ENCODE results near the gene PRKAG1. TPM values are rescaled to one million over a fixed set of nuclear protein-coding genes. Genes with fewer than 3 reads are reported as not detected.
A peak's percentile ranks its signal among the peaks of the same experiment; 100 is the strongest.

PRKAG1 gene
- total RNA-seq, 1 experiment from 2014 or later: 50.7 TPM

DNA sequence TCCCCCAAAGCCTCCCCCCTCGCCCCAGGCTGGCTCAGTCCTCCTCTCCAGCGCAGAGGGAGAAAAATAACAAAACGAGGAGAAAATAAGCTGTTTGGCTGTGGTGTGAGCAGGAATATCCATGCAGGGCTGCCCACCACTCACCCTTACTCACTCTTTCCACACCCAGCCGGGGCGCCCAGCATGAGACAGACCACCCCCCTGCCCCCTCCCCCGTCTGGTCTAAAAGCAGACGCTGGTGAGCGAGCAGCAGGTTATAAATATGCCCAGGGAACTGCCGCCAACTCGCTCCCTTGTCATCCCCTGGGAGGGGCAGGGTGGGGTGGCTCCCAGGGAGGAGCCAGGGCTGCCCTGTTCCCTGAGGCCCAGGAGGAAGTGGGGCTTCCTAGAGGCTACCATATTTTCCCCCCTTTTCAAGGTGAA is 33.1 kb downstream of the PRKAG1 start:
- H3K27me3 ChIP-seq (replicated peaks; ENCODE audit: insufficient read depth, low read depth, low read length, poor library complexity): peaks cover 44% of the 10 kb centered on the region
- no TSS peak for BruUV-seq (replicated peaks)
- CTCF ChIA-PET: no interaction called here
- no peak for TF ChIP-seq EZH2 (IDR thresholded peaks at IDR 0.05; ENCODE audit: borderline replicate concordance, low read depth, low read length, poor library complexity, severe bottlenecking)
- H3K4me1 ChIP-seq (ENCODE audit: insufficient read depth, low read length, poor library complexity, severe bottlenecking): peaks cover 25% of the 10 kb centered on the region
- intact Hi-C loops (cut with micrococcal nuclease; ENCODE audit: unreplicated experiment): no loop called here
- H3K36me3 ChIP-seq (ENCODE audit: insufficient read depth, low read length, poor library complexity, severe bottlenecking): no peaks in the 10 kb centered on the region
- no peak for DNase-seq (ENCODE audit: low spot score)
- POLR2A ChIA-PET (ENCODE audit: low non-redundant PET): no interaction called here
- no peak overlapping the region for H3K4me3 ChIP-seq (ENCODE audit: low read depth, low read length, poor library complexity, severe bottlenecking)
- H3K27ac ChIP-seq (ENCODE audit: low read depth, low read length, poor library complexity, severe bottlenecking): no peak overlapping the region
- H3K9me3 ChIP-seq (ENCODE audit: low read depth, low read length, poor library complexity, severe bottlenecking): no peaks in the 10 kb centered on the region

DNA sequence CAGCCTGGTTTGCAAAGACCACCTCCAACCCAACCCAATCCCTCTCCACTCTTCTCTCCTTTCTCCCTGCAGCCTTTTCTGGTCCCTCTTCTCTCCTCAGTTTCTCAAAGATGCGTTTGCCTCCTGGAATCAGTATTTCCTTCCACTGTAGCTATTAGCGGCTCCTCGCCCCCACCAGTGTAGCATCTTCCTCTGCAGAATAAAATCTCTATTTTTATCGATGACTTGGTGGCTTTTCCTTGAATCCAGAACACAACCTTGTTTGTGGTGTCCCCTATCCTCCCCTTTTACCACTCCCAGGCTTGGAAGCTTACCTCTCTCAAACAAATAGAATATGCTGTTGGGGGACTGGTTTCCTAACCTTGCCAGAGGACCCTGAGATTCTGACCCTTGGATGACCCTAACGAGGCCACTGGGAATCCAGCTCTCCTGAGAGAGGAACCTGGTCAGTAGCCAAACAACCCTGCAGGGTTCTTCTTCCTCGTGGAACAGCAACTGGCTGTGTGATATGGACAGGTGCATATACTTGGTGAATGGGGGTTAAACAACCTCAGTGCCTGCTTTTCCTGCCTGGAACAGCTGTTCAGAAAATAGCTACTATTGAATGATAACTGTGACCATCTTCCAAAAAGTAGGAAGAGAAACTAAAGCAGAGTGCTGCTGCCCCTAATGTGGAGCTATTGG is 36.0 kb downstream of the PRKAG1 start:
- H3K4me3 ChIP-seq (ENCODE audit: low read depth, low read length, poor library complexity, severe bottlenecking): no peak overlapping the region
- intact Hi-C loops (cut with micrococcal nuclease; ENCODE audit: unreplicated experiment): no loop called here
- BruUV-seq (replicated peaks): no TSS peak
- H3K27ac ChIP-seq (ENCODE audit: low read depth, low read length, poor library complexity, severe bottlenecking): no peak overlapping the region
- CTCF ChIA-PET: interaction anchor here (1.2 to 2.0 kb wide), 2 partner anchors 10 to 14 kb away, joined by 4 to 5 read pairs; no protein-coding TSS in a partner anchor
- TF ChIP-seq, protein P1, sequence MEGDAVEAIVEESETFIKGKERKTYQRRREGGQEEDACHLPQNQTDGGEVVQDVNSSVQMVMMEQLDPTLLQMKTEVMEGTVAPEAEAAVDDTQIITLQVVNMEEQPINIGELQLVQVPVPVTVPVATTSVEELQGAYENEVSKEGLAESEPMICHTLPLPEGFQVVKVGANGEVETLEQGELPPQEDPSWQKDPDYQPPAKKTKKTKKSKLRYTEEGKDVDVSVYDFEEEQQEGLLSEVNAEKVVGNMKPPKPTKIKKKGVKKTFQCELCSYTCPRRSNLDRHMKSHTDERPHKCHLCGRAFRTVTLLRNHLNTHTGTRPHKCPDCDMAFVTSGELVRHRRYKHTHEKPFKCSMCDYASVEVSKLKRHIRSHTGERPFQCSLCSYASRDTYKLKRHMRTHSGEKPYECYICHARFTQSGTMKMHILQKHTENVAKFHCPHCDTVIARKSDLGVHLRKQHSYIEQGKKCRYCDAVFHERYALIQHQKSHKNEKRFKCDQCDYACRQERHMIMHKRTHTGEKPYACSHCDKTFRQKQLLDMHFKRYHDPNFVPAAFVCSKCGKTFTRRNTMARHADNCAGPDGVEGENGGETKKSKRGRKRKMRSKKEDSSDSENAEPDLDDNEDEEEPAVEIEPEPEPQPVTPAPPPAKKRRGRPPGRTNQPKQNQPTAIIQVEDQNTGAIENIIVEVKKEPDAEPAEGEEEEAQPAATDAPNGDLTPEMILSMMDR (conservative IDR thresholded peaks at IDR 0.05; ENCODE audit: low read depth, low read length): no peak
- TF ChIP-seq EZH2 (IDR thresholded peaks at IDR 0.05; ENCODE audit: borderline replicate concordance, low read depth, low read length, poor library complexity, severe bottlenecking): no peak
- POLR2A ChIA-PET (ENCODE audit: low non-redundant PET): no interaction called here
- peaks cover 49% of the 10 kb centered on the region for H3K4me1 ChIP-seq (ENCODE audit: insufficient read depth, low read length, poor library complexity, severe bottlenecking)
- H3K9me3 ChIP-seq (ENCODE audit: low read depth, low read length, poor library complexity, severe bottlenecking): no peaks in the 10 kb centered on the region
- no peaks in the 10 kb centered on the region for H3K36me3 ChIP-seq (ENCODE audit: insufficient read depth, low read length, poor library complexity, severe bottlenecking)
- peaks cover 73% of the 10 kb centered on the region for H3K27me3 ChIP-seq (replicated peaks; ENCODE audit: insufficient read depth, low read depth, low read length, poor library complexity)
- DNase-seq (ENCODE audit: low spot score): no peak

DNA sequence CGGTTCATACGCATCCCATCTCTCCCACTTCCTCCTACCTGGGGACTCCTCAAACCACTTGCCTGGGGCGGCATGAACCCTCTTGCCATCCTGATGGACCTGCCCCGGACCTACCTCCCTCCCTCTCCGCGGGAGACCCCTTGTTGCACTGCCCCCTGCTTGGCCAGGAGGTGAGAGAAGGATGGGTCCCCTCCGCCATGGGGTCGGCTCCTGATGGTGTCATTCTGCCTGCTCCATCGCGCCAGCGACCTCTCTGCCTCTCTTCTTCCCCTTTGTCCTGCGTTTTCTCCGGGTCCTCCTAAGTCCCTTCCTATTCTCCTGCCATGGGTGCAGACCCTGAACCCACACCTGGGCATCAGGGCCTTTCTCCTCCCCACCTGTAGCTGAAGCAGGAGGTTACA is 36.8 kb downstream of the PRKAG1 start:
- Histone ChIP-seq H3K4me1 (ENCODE audit: insufficient read depth, low read length, poor library complexity, severe bottlenecking) (peaks cover 44% of the 10 kb centered on the region), H3K27me3 (replicated peaks; ENCODE audit: insufficient read depth, low read depth, low read length, poor library complexity) (peaks cover 78% of the 10 kb centered on the region), H3K36me3 (ENCODE audit: insufficient read depth, low read length, poor library complexity, severe bottlenecking) (no peaks in the 10 kb centered on the region), H3K9me3 (ENCODE audit: low read depth, low read length, poor library complexity, severe bottlenecking) (no peaks in the 10 kb centered on the region), H3K4me3 (ENCODE audit: low read depth, low read length, poor library complexity, severe bottlenecking) (peak overlapping the region; percentile 32), H3K27ac (ENCODE audit: low read depth, low read length, poor library complexity, severe bottlenecking) (no peak overlapping the region)
- intact Hi-C loops (cut with micrococcal nuclease; ENCODE audit: unreplicated experiment): no loop called here
- ChIA-PET POLR2A (ENCODE audit: low non-redundant PET) (no interaction called here), CTCF (interaction anchor here (1.3 to 2.0 kb wide), 2 partner anchors 11 to 16 kb away, joined by 3 to 5 read pairs; no protein-coding TSS in a partner anchor)
- no peak for DNase-seq (ENCODE audit: low spot score)
- BruUV-seq (replicated peaks): no TSS peak
- no peak for TF ChIP-seq EZH2 (IDR thresholded peaks at IDR 0.05; ENCODE audit: borderline replicate concordance, low read depth, low read length, poor library complexity, severe bottlenecking)
- TF ChIP-seq, protein P1 (conservative IDR thresholded peaks at IDR 0.05; ENCODE audit: low read depth, low read length): no peak

All from A673 (cell line).